Stimulated activated CD4-positive, alpha-beta T cell treated with anti-CD3 and anti-CD28 coated beads, TNF-alpha, amount 100 ng/mL, for 24 hours (primary cell): ENCODE results near the gene CD69.

ENCODE experiments used
- DNase-seq, 3 experiments: peaks; one replicate each; pipeline ENCODE4 v3.0.0-alpha.2; 2020; ENCODE audit warnings: low read depth in 3 of 3

Gene CD69

GRCh38 chr12:9760699-9761418 is at the start of gene CD69:
Gene CD69, minus strand, starts transcription at chr12:9760901. Its CDS starts 81 bp downstream, at chr12:9760820.
- peak; percentile 69 to 80 (median 77) for DNase-seq

GRCh38 chr12:9809866-9810265 is 49.2 kb upstream of the CD69 start:
- DNase-seq = no peak

- no peak for DNase-seq
These were observed 48.6 kb upstream of the CD69 start for GRCh38 chr12:9809338-9809737.

- DNase-seq = no peak
These were observed 47.8 kb upstream of the CD69 start for GRCh38 chr12:9808504-9808903.

GRCh38 chr12:9806714-9807113 is 46.0 kb upstream of the CD69 start:
- no peak for DNase-seq

- no peak for DNase-seq
These were observed 45.2 kb upstream of the CD69 start for GRCh38 chr12:9805883-9806282.

GRCh38 chr12:9799961-9800360 is 39.3 kb upstream of the CD69 start:
- no peak for DNase-seq

GRCh38 chr12:9797722-9798619 is 37.3 kb upstream of the CD69 start:
- DNase-seq = peak; percentile 37 to 59 (median 50)

GRCh38 chr12:9796971-9797370 is 36.3 kb upstream of the CD69 start:
- no peak for DNase-seq

GRCh38 chr12:9796346-9796745 is 35.6 kb upstream of the CD69 start:
- DNase-seq = no peak

GRCh38 chr12:9795945-9796344 is 35.2 kb upstream of the CD69 start:
- no peak for DNase-seq

- DNase-seq = no peak
These were observed 33.9 kb upstream of the CD69 start for GRCh38 chr12:9794484-9795093.

- no peak for DNase-seq
These were observed 33.2 kb upstream of the CD69 start for GRCh38 chr12:9793779-9794395.

- DNase-seq = no peak
These were observed 32.4 kb upstream of the CD69 start for GRCh38 chr12:9792961-9793617.

GRCh38 chr12:9792185-9792900 is 31.6 kb upstream of the CD69 start:
- DNase-seq = no peak

GRCh38 chr12:9786726-9787717 is 26.3 kb upstream of the CD69 start:
- no peak for DNase-seq

- no peak for DNase-seq
These were observed 24.1 kb upstream of the CD69 start for GRCh38 chr12:9784816-9785215.

GRCh38 chr12:9784326-9784725 is 23.6 kb upstream of the CD69 start:
- DNase-seq = no peak

GRCh38 chr12:9782547-9783382 is 22.1 kb upstream of the CD69 start:
- DNase-seq = no peak
